ENCODE data around the gene GSTM2. TPM values are rescaled to one million over a fixed set of nuclear protein-coding genes. Genes with fewer than 3 reads are reported as not detected.
A peak's percentile ranks its signal among the peaks of the same experiment; 100 is the strongest.

GSTM2 gene
- total RNA-seq, 1 experiment from 2014 or later = 10.2 TPM

DNA sequence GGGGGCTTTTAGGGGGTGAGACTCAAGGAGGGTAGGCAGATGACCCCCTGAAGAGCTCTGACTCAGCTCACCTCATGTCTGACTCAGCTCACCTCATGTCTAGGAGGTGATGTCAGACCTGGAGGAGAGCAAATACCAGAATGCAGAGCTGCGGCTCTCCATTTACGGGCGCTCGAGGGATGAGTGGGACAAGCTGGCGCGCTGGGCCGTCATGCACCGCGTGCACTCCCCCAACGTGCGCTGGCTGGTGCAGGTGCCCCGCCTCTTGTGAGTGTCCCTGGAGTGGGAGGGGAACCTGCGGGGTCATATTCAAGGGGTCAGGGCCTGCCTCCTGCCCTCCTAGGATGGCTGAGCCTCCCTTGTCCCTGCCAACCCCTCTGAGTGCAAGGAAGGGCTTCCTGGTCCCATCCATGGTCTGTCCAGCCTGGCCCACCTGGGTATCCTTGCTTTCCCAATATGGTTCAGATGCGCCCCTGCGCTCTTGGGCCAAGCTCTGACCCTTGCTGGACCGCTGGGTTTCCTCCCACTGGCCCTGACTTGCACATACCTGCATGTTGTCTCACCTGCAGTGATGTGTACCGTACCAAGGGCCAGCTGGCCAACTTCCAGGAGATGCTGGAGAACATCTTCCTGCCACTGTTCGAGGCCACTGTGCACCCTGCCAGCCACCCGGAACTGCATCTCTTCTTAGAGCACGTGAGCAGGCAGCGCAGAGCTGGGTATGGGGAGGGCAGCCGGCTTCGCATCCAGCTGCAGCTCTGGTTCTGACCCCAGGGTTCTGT lies 39.1 kb upstream of the GSTM2 start:
- H3K27me3 ChIP-seq (ENCODE audit: insufficient read depth, low read depth) = no peaks in the 10 kb centered on the region
- intact Hi-C loops (cut with micrococcal nuclease; ENCODE audit: unreplicated experiment) = no loop called here
- H3K4me2 ChIP-seq = no peak overlapping the region
- peaks cover 10% of the 10 kb centered on the region for H3K79me2 ChIP-seq (ENCODE audit: low read depth)
- TF ChIP-seq, protein P1, sequence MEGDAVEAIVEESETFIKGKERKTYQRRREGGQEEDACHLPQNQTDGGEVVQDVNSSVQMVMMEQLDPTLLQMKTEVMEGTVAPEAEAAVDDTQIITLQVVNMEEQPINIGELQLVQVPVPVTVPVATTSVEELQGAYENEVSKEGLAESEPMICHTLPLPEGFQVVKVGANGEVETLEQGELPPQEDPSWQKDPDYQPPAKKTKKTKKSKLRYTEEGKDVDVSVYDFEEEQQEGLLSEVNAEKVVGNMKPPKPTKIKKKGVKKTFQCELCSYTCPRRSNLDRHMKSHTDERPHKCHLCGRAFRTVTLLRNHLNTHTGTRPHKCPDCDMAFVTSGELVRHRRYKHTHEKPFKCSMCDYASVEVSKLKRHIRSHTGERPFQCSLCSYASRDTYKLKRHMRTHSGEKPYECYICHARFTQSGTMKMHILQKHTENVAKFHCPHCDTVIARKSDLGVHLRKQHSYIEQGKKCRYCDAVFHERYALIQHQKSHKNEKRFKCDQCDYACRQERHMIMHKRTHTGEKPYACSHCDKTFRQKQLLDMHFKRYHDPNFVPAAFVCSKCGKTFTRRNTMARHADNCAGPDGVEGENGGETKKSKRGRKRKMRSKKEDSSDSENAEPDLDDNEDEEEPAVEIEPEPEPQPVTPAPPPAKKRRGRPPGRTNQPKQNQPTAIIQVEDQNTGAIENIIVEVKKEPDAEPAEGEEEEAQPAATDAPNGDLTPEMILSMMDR (conservative IDR thresholded peaks at IDR 0.05) = no peak
- no peak for TF ChIP-seq EZH2 (IDR thresholded peaks at IDR 0.05; ENCODE audit: low read depth)
- peaks cover 6% of the 10 kb centered on the region; the same call in 1 of the 2 replicates for H3F3A ChIP-seq (ENCODE audit: insufficient read depth, low read depth)
- H3K9me2 ChIP-seq (ENCODE audit: insufficient read depth) = no peaks in the 10 kb centered on the region
- H3K4me1 ChIP-seq (replicated peaks; ENCODE audit: insufficient read depth) = no peaks in the 10 kb centered on the region
- ChIA-PET CTCF (no interaction called here), POLR2A (ENCODE audit: unreplicated experiment) (no interaction called here)
- no peak overlapping the region for H3K4me3 ChIP-seq
- H3K27ac ChIP-seq = no peak overlapping the region
- H3K9me3 ChIP-seq (ENCODE audit: insufficient read depth, low read depth) = no peaks in the 10 kb centered on the region
- H3K36me3 ChIP-seq (ENCODE audit: low read depth) = peaks cover 30% of the 10 kb centered on the region
- peak in 1 of 2 experiments; percentile 36 for DNase-seq
- BruUV-seq (replicated peaks) = no TSS peak
- no peak overlapping the region for H2AFZ ChIP-seq
- peaks cover 7% of the 10 kb centered on the region for H4K20me1 ChIP-seq (ENCODE audit: insufficient read depth)

DNA sequence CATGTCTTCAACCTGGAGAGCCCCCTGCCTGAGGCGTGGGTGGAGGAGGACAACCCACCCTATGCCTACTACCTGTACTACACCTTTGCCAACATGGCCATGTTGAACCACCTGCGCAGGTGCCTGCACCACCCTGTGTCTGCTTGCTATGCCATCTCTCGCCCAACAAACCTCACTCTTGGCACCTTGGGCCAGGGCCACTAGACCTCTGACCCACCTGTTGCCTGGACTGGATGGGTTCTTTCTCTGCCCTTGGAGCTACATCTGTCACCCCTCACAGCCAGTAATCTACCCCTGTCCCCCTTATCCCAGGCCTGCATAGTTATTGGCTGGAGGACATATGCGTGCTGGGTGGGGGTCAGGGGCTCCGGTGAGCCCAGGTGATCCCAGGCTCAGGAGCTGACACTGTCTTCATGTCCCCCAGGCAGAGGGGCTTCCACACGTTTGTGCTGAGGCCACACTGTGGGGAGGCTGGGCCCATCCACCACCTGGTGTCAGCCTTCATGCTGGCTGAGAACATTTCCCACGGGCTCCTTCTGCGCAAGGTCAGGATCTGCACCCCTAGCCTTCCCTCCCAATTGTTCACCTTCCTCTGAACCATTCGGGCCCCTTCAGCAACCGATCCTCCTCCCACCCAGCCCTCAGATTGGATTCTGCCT lies 38.4 kb upstream of the GSTM2 start:
- H3K27me3 ChIP-seq (ENCODE audit: insufficient read depth, low read depth) = no peaks in the 10 kb centered on the region
- H3F3A ChIP-seq (ENCODE audit: insufficient read depth, low read depth) = peaks cover 14% of the 10 kb centered on the region; the same call in 1 of the 2 replicates
- peaks cover 2% of the 10 kb centered on the region; the same call in 1 of the 2 replicates for H3K79me2 ChIP-seq (ENCODE audit: low read depth)
- no peaks in the 10 kb centered on the region for H3K4me1 ChIP-seq (replicated peaks; ENCODE audit: insufficient read depth)
- H3K36me3 ChIP-seq (ENCODE audit: low read depth) = peaks cover 30% of the 10 kb centered on the region
- H4K20me1 ChIP-seq (ENCODE audit: insufficient read depth) = 0 out of 2 replicates have a peak, but pooled peaks cover 5% of the 10 kb centered on the region
- H3K4me3 ChIP-seq = no peak overlapping the region
- H3K4me2 ChIP-seq = no peak overlapping the region
- peak in 1 of 2 experiments; percentile 11 for DNase-seq
- no peak overlapping the region for H3K27ac ChIP-seq
- intact Hi-C loops (cut with micrococcal nuclease; ENCODE audit: unreplicated experiment) = no loop called here
- ChIA-PET CTCF (interaction anchor here (1.3 to 1.4 kb wide), 3 partner anchors 12 to 83 kb away, joined by 3 to 10 read pairs (median 7); partner anchors contain the start of gene GNAI3), POLR2A (ENCODE audit: unreplicated experiment) (no interaction called here)
- no TSS peak for BruUV-seq (replicated peaks)
- H3K9me2 ChIP-seq (ENCODE audit: insufficient read depth) = no peaks in the 10 kb centered on the region
- no peaks in the 10 kb centered on the region for H3K9me3 ChIP-seq (ENCODE audit: insufficient read depth, low read depth)
- TF ChIP-seq, protein P1 (conservative IDR thresholded peaks at IDR 0.05) = no peak
- no peak for TF ChIP-seq EZH2 (IDR thresholded peaks at IDR 0.05; ENCODE audit: low read depth)
- no peak overlapping the region for H2AFZ ChIP-seq

GRCh38 chr1:109630081-109630897 lies 37.6 kb upstream of the GSTM2 start:
- intact Hi-C loops (cut with micrococcal nuclease; ENCODE audit: unreplicated experiment) = no loop called here
- no peak overlapping the region for H3K27ac ChIP-seq
- peaks cover 16% of the 10 kb centered on the region; the same call in 1 of the 2 replicates for H3F3A ChIP-seq (ENCODE audit: insufficient read depth, low read depth)
- H2AFZ ChIP-seq = no peak overlapping the region
- no peaks in the 10 kb centered on the region for H3K27me3 ChIP-seq (ENCODE audit: insufficient read depth, low read depth)
- H3K4me1 ChIP-seq (replicated peaks; ENCODE audit: insufficient read depth) = no peaks in the 10 kb centered on the region
- DNase-seq = peak in 1 of 2 experiments; percentile 30
- 0 out of 2 replicates have a peak, but pooled peaks cover 3% of the 10 kb centered on the region for H4K20me1 ChIP-seq (ENCODE audit: insufficient read depth)
- no peaks in the 10 kb centered on the region for H3K9me2 ChIP-seq (ENCODE audit: insufficient read depth)
- H3K4me3 ChIP-seq = no peak overlapping the region
- TF ChIP-seq, protein P1 (conservative IDR thresholded peaks at IDR 0.05) = peak; percentile 43
- TF ChIP-seq EZH2 (IDR thresholded peaks at IDR 0.05; ENCODE audit: low read depth) = no peak
- H3K4me2 ChIP-seq = no peak overlapping the region
- POLR2A ChIA-PET (ENCODE audit: unreplicated experiment) = no interaction called here
- peaks cover 30% of the 10 kb centered on the region for H3K36me3 ChIP-seq (ENCODE audit: low read depth)
- no TSS peak for BruUV-seq (replicated peaks)
- CTCF ChIA-PET = interaction anchor here (0.6 to 1.4 kb wide), 4 partner anchors 13 to 88 kb away, joined by 3 to 10 read pairs (median 7); partner anchors contain the start of gene GNAI3
- H3K79me2 ChIP-seq (ENCODE audit: low read depth) = no peaks in the 10 kb centered on the region
- no peaks in the 10 kb centered on the region for H3K9me3 ChIP-seq (ENCODE audit: insufficient read depth, low read depth)
